CD14-positive monocyte (primary cell): ENCODE data around the gene DHRS7B. TPM values are rescaled to one million over a fixed set of nuclear protein-coding genes. Genes with fewer than 3 reads are reported as not detected.
A peak's percentile ranks its signal among the peaks of the same experiment; 100 is the strongest.

Experiments used
- DNase-seq, 3 donors: peaks; one replicate each; pipeline ENCODE4 v3.0.0-alpha.2; 2011 to 2022
- H2AFZ ChIP-seq: 2 replicates; pipeline ENCODE4 v1.6.0; 2012; ENCODE audit warnings: mild to moderate bottlenecking, low read depth, low read length, inconsistent platforms; ENCODE audit not compliant: insufficient read depth, poor library complexity, severe bottlenecking
- H3K27ac ChIP-seq, 2 donors: 1 replicate in 1 of 2; 2 replicates in 1 of 2; pipeline ENCODE4 v1.5.1; 2012 to 2013; ENCODE audit warnings: low read length in 2 of 2, control low read depth in 1 of 2, inconsistent platforms in 1 of 2, low read depth in 1 of 2, mild to moderate bottlenecking in 1 of 2
- H3K27me3 ChIP-seq, 2 donors: one replicate each; pipeline versions ENCODE4 v1.6.0 to v1.6.1; 2011 to 2013; ENCODE audit warnings: low read length in 2 of 2; ENCODE audit not compliant: control insufficient read depth in 2 of 2, insufficient read depth in 2 of 2
- H3K36me3 ChIP-seq, 2 donors: replicated peaks in 1 of 2; 1 replicate in 1 of 2; 2 replicates in 1 of 2; pipeline versions ENCODE4 v1.5.1 to v1.6.1; 2012 to 2013; ENCODE audit warnings: low read length in 2 of 2, control low read depth in 1 of 2, inconsistent platforms in 1 of 2, mild to moderate bottlenecking in 1 of 2; ENCODE audit not compliant: insufficient read depth in 2 of 2, control insufficient read depth in 1 of 2
- H3K4me1 ChIP-seq, 2 donors: 1 replicate in 1 of 2; 2 replicates in 1 of 2; pipeline versions ENCODE4 v1.5.1 to v1.6.1; 2012 to 2013; ENCODE audit warnings: low read length in 2 of 2, control low read depth in 1 of 2, inconsistent platforms in 1 of 2, mild to moderate bottlenecking in 1 of 2, moderate library complexity in 1 of 2; ENCODE audit not compliant: insufficient read depth in 2 of 2, control insufficient read depth in 1 of 2
- H3K4me2 ChIP-seq: replicated peaks from 2 replicates; pipeline ENCODE3; 2012; ENCODE audit warnings: low read length, moderate library complexity, mild to moderate bottlenecking; ENCODE audit not compliant: poor library complexity, severe bottlenecking; ENCODE audit errors: extremely low read depth
- H3K4me3 ChIP-seq, 3 experiments: fragments of 200-600 bp in 1 of 3; sonication (generic) in 1 of 3; replicated peaks in 1 of 3; 1 replicate in 2 of 3; 2 replicates in 1 of 3; pipeline ENCODE4 v1.5.1; 2011 to 2013; ENCODE audit warnings: low read length in 3 of 3, mild to moderate bottlenecking in 3 of 3, control low read depth in 2 of 3, low read depth in 2 of 3, inconsistent platforms in 1 of 3, moderate library complexity in 1 of 3
- H3K79me2 ChIP-seq: 2 replicates; pipeline ENCODE4 v1.6.0; 2012; ENCODE audit warnings: mild to moderate bottlenecking, control low read depth, inconsistent platforms, low read length, moderate library complexity; ENCODE audit not compliant: insufficient read depth
- H3K9ac ChIP-seq: 2 replicates; pipeline ENCODE4 v1.6.0; 2017; ENCODE audit warnings: low read length, mild to moderate bottlenecking; ENCODE audit not compliant: insufficient read depth, poor library complexity, severe bottlenecking
- H3K9me3 ChIP-seq, 2 donors: replicated peaks in 1 of 2; 1 replicate in 1 of 2; 2 replicates in 1 of 2; pipeline versions ENCODE4 v1.5.1 to v1.6.1; 2012 to 2013; ENCODE audit warnings: low read length in 2 of 2, control low read depth in 1 of 2; ENCODE audit not compliant: control insufficient read depth in 1 of 2, insufficient read depth in 1 of 2
- H4K20me1 ChIP-seq: 2 replicates; pipeline ENCODE4 v1.6.0; 2012; ENCODE audit warnings: mild to moderate bottlenecking, low read length, control low read depth, moderate library complexity; ENCODE audit not compliant: insufficient read depth
- H3K27ac Mint-ChIP-seq, 7 donors: one replicate each; pipeline ENCODE4 v1.8.0; 2020; ENCODE audit warnings: mild to moderate bottlenecking in 7 of 7, mixed read lengths in 7 of 7, moderate library complexity in 6 of 7, inconsistent platforms in 2 of 7
- H3K27me3 Mint-ChIP-seq, 3 donors: one replicate each; pipeline ENCODE4 v1.8.0; 2021 to 2022; ENCODE audit warnings: low read depth in 3 of 3, mild to moderate bottlenecking in 3 of 3, mixed read lengths in 3 of 3, moderate library complexity in 3 of 3, inconsistent platforms in 1 of 3
- H3K36me3 Mint-ChIP-seq, 2 donors: one replicate each; pipeline ENCODE4 v1.8.0; 2020; ENCODE audit warnings: mixed read lengths in 2 of 2, inconsistent platforms in 1 of 2, mild to moderate bottlenecking in 1 of 2
- H3K4me1 Mint-ChIP-seq: one replicate; pipeline ENCODE4 v1.8.0; 2020; ENCODE audit warnings: mild to moderate bottlenecking, mixed read lengths
- H3K4me3 Mint-ChIP-seq, 2 donors: one replicate each; pipeline ENCODE4 v1.8.0; 2020; ENCODE audit warnings: mild to moderate bottlenecking in 2 of 2, mixed read lengths in 2 of 2, moderate library complexity in 1 of 2
- H3K9me3 Mint-ChIP-seq, 7 donors: one replicate each; pipeline ENCODE4 v1.8.0; 2020 to 2022; ENCODE audit warnings: mixed read lengths in 7 of 7, mild to moderate bottlenecking in 6 of 7, moderate library complexity in 6 of 7, inconsistent platforms in 2 of 7
- WGBS: methylation state at CpG from one replicate; pipeline ENCODE4 v1.1.5; 2013; ENCODE audit warnings: missing lambda C conversion rate; ENCODE audit not compliant: insufficient coverage; 5-methylcytosine and 5-hydroxymethylcytosine counted together
- intact Hi-C, 2 donors: fragments of 100-400 bp; cut with micrococcal nuclease; formaldehyde crosslinking; loops; one replicate each; pipeline versions ENCODE4 v1.15.0 to v1.15.1; 2023
- polyA plus RNA-seq, 3 donors: library from polyadenylated mRNA; depleted of rRNA in 1 of 3; unstranded in 2 of 3; stranded (reverse) in 1 of 3; fragments of 300-500 nt in 2 of 3; fragments of >200 nt in 1 of 3; fragmentation: Illumina TruSeq in 2 of 3; gene quantifications; 1 replicate in 2 of 3; 2 replicates in 1 of 3; pipeline ENCODE4 v1.2.3, GENCODE V29; 2012 to 2021
- TF ChIP-seq, protein P1 (sequence below): fragments of 200-600 bp; IDR thresholded peaks from one replicate; pipeline ENCODE4 v1.8.0; 2022; ENCODE audit warnings: antibody characterized with exemption, mild to moderate bottlenecking

DHRS7B gene
- polyA plus RNA-seq, 3 donors, result 23.2 to 37.8 (median 33.9) TPM

DNA sequence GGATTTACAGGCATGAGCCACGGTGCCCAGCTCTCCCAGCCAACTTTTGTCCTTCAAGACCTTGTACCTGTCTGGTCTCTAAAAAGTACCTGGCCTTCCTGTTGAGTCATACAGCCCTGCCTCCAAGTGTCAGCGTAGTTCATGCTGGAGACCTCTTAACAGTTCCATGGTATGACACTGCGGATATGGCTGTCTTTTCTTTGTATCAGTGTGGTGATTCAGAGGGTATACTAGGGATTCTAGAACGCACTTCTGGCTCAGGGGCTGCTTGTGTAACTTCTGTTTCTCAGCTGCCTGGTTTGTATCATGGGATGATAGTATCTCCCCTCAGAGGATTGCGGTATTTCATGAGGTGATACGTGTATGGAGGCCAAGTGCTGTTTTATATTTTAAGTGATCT, 89.2 kb downstream of the DHRS7B start:
- TF ChIP-seq, protein P1, sequence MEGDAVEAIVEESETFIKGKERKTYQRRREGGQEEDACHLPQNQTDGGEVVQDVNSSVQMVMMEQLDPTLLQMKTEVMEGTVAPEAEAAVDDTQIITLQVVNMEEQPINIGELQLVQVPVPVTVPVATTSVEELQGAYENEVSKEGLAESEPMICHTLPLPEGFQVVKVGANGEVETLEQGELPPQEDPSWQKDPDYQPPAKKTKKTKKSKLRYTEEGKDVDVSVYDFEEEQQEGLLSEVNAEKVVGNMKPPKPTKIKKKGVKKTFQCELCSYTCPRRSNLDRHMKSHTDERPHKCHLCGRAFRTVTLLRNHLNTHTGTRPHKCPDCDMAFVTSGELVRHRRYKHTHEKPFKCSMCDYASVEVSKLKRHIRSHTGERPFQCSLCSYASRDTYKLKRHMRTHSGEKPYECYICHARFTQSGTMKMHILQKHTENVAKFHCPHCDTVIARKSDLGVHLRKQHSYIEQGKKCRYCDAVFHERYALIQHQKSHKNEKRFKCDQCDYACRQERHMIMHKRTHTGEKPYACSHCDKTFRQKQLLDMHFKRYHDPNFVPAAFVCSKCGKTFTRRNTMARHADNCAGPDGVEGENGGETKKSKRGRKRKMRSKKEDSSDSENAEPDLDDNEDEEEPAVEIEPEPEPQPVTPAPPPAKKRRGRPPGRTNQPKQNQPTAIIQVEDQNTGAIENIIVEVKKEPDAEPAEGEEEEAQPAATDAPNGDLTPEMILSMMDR, result no peak
- H3K4me2 ChIP-seq, result no peak overlapping the region
- peaks cover 92% of the 10 kb centered on the region for H3K79me2 ChIP-seq
- peaks cover 0 to 13% of the 10 kb centered on the region in 2 donors for H3K36me3 ChIP-seq
- peak overlapping the region in 1 of 2 donors; percentile 93 for H3K27ac ChIP-seq
- peaks cover 50 to 70% of the 10 kb centered on the region in 2 donors for H3K4me1 ChIP-seq
- peak overlapping the region in 1 of 3 experiments; percentile 95 for H3K4me3 ChIP-seq
- Mint-ChIP-seq H3K4me3 (peak overlapping the region; percentile 35 to 87), H3K27ac (peak overlapping the region in 5 of 7 donors; percentile 32 to 97 (median 87)), H3K4me1 (peaks cover 71% of the 10 kb centered on the region), H3K9me3 (peaks cover 0 to 2% (median 0%) of the 10 kb centered on the region in 7 donors), H3K27me3 (peaks cover 0 to 1% (median 0%) of the 10 kb centered on the region in 3 donors), H3K36me3 (peaks cover 7 to 25% of the 10 kb centered on the region in 2 donors)
- no peaks in the 10 kb centered on the region for H3K9me3 ChIP-seq
- no peak overlapping the region for H2AFZ ChIP-seq
- no peak overlapping the region for H3K9ac ChIP-seq
- no peaks in the 10 kb centered on the region for H3K27me3 ChIP-seq
- no peak for DNase-seq
- intact Hi-C loops, result loop anchor here in 1 of 2 donors (5.0 kb wide), 1 partner anchor 89 kb away; the partner anchor contains the start of gene DHRS7B
- peaks cover 30% of the 10 kb centered on the region for H4K20me1 ChIP-seq
- WGBS, result 68% methylated on average over 4 of the region's 6 CpGs

DNA sequence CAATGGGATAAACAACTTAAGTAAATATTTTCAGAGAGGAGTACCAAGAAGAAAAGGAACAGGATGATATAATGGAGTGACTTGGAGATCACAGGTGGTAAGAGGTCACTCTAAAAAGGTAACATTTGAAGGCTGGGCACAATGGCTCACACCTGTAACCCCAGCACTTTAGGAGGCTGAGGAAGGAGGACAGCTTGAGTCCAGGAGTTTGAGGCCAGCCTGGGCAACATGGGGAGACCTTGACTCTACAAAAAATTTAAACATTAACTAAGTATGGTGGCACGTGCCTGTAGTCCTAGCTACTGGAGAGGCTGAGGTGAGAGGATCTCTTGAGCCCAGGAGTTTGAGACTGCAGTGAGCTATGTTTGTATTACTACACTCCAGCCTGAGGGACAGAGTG, 90.6 kb downstream of the DHRS7B start:
- Histone ChIP-seq H3K9ac (no peak overlapping the region), H3K36me3 (peaks cover 3 to 27% of the 10 kb centered on the region in 2 donors), H3K27me3 (no peaks in the 10 kb centered on the region), H3K27ac (no peak overlapping the region), H4K20me1 (peaks cover 16% of the 10 kb centered on the region), H3K4me1 (peaks cover 36 to 56% of the 10 kb centered on the region in 2 donors), H3K4me3 (no peak overlapping the region), H3K4me2 (no peak overlapping the region), H3K9me3 (peaks cover 0 to 6% of the 10 kb centered on the region in 2 donors), H3K79me2 (peaks cover 84% of the 10 kb centered on the region), H2AFZ (no peak overlapping the region)
- Mint-ChIP-seq H3K4me1 (peaks cover 58% of the 10 kb centered on the region), H3K4me3 (no peak overlapping the region), H3K27ac (peak overlapping the region in 2 of 7 donors; percentile 10 to 14), H3K9me3 (peaks cover 0 to 7% (median 5%) of the 10 kb centered on the region in 7 donors), H3K36me3 (peaks cover 19 to 35% of the 10 kb centered on the region in 2 donors), H3K27me3 (peaks cover 0 to 2% (median 0%) of the 10 kb centered on the region in 3 donors)
- DNase-seq, result no peak
- no CpG with 5 or more reads among the region's 1 CpG for WGBS
- TF ChIP-seq, protein P1, result no peak
- intact Hi-C loops, result loop anchor here in 1 of 2 donors (5.0 kb wide), 1 partner anchor 90 kb away; the partner anchor contains the start of gene DHRS7B
